T-cell (primary cell): ENCODE data around the gene LDLRAD4. TPM values are rescaled to one million over a fixed set of nuclear protein-coding genes. Genes with fewer than 3 reads are reported as not detected.

Source experiments
- ATAC-seq, 4 experiments: fragments of 200-7000 bp in 3 of 4; fragments of 150-1000 bp in 1 of 4; cut with Tn5 transposase; replicated peaks in 1 of 4; 1 replicate in 3 of 4; 2 replicates in 1 of 4; pipeline ENCODE4 v1.10.0; 2021; ENCODE audit warnings: moderate library complexity in 3 of 4, mild to moderate bottlenecking in 2 of 4, moderate number of reproducible peaks in 1 of 4
- CTCF ChIA-PET, 2 donors: fragments of 300-600 bp; sonication (Branson Sonifier 250); formaldehyde crosslinking; loops; one replicate each; lab custom pipeline; 2022; ENCODE audit warnings: antibody characterized with exemption in 2 of 2; lab: Charles Lee
- POLR2A ChIA-PET, 2 donors: fragments of 300-600 bp; sonication (Branson Sonifier 250); formaldehyde crosslinking; loops; one replicate each; lab custom pipeline; 2022; ENCODE audit warnings: antibody characterized with exemption in 2 of 2; lab: Charles Lee
- DNase-seq, 35 experiments: peaks; one replicate each; pipeline versions ENCODE4 v3.0.0 to v3.0.0-alpha.2; 2013 to 2023
- H3K27ac ChIP-seq: one replicate; pipeline ENCODE4 v1.5.1; 2013; ENCODE audit warnings: low read length
- H3K27me3 ChIP-seq, 2 experiments: replicated peaks in 1 of 2; 1 replicate in 1 of 2; 2 replicates in 1 of 2; pipeline versions ENCODE4 v1.6.1 to v1.7.0; 2013; ENCODE audit warnings: low read length in 1 of 2, mixed read lengths in 1 of 2; ENCODE audit not compliant: control insufficient read depth in 2 of 2, insufficient read depth in 2 of 2; ENCODE audit errors: extremely low read depth in 1 of 2
- H3K36me3 ChIP-seq, 2 donors: 1 replicate in 1 of 2; 2 replicates in 1 of 2; pipeline versions ENCODE4 v1.6.1 to v1.7.0; 2013; ENCODE audit warnings: low read length in 1 of 2; ENCODE audit not compliant: control insufficient read depth in 2 of 2, insufficient read depth in 1 of 2; ENCODE audit errors: extremely low read depth in 1 of 2
- H3K4me1 ChIP-seq, 2 experiments: 1 replicate in 1 of 2; 2 replicates in 1 of 2; pipeline versions ENCODE4 v1.6.1 to v1.7.0; 2013; ENCODE audit warnings: low read length in 2 of 2, mixed read lengths in 1 of 2; ENCODE audit not compliant: insufficient read depth in 2 of 2, control insufficient read depth in 1 of 2; ENCODE audit errors: extremely low read depth in 1 of 2
- H3K4me3 ChIP-seq, 2 donors: 1 replicate in 1 of 2; 2 replicates in 1 of 2; pipeline versions ENCODE4 v1.5.1 to v1.7.0; 2013; ENCODE audit warnings: mild to moderate bottlenecking in 2 of 2, low read length in 1 of 2, moderate library complexity in 1 of 2; ENCODE audit not compliant: control insufficient read depth in 1 of 2; ENCODE audit errors: extremely low read depth in 1 of 2
- H3K9me3 ChIP-seq: 2 replicates; pipeline ENCODE4 v1.7.0; 2013
- H3K27ac Mint-ChIP-seq, 2 donors: one replicate each; pipeline ENCODE4 v1.8.0; 2020 to 2021; ENCODE audit warnings: mild to moderate bottlenecking in 2 of 2, mixed read lengths in 2 of 2
- H3K27me3 Mint-ChIP-seq, 2 donors: one replicate each; pipeline ENCODE4 v1.8.0; 2021 to 2022; ENCODE audit warnings: mixed read lengths in 2 of 2
- H3K36me3 Mint-ChIP-seq: one replicate; pipeline ENCODE4 v1.8.0; 2021; ENCODE audit warnings: mixed read lengths
- H3K4me1 Mint-ChIP-seq, 3 donors: one replicate each; pipeline ENCODE4 v1.8.0; 2020 to 2022; ENCODE audit warnings: mixed read lengths in 3 of 3, mild to moderate bottlenecking in 1 of 3
- H3K4me3 Mint-ChIP-seq, 3 donors: one replicate each; pipeline ENCODE4 v1.8.0; 2020 to 2022; ENCODE audit warnings: mild to moderate bottlenecking in 3 of 3, mixed read lengths in 3 of 3, moderate library complexity in 3 of 3
- H3K9me3 Mint-ChIP-seq, 3 donors: one replicate each; pipeline ENCODE4 v1.8.0; 2020 to 2022; ENCODE audit warnings: mixed read lengths in 3 of 3
- WGBS: methylation state at CpG from one replicate; pipeline ENCODE4 v1.1.5; 2013; ENCODE audit warnings: missing lambda C conversion rate; ENCODE audit not compliant: insufficient coverage; 5-methylcytosine and 5-hydroxymethylcytosine counted together
- total RNA-seq, 35 experiments: library from RNA in 6 of 35; stranded (reverse) in 6 of 35; fragments of 120-200 nt in 1 of 35; gene quantifications; one replicate each; pipeline versions ENCODE4 v1.2.1 to v1.2.4 and lab custom pipeline; 2013 to 2026

Gene LDLRAD4
- total RNA-seq, 5 donors from 2014 or later (not counting 1 experiment from before 2014, with no cell fraction given) = 57.6 to 80.8 (median 72.4) TPM

DNA sequence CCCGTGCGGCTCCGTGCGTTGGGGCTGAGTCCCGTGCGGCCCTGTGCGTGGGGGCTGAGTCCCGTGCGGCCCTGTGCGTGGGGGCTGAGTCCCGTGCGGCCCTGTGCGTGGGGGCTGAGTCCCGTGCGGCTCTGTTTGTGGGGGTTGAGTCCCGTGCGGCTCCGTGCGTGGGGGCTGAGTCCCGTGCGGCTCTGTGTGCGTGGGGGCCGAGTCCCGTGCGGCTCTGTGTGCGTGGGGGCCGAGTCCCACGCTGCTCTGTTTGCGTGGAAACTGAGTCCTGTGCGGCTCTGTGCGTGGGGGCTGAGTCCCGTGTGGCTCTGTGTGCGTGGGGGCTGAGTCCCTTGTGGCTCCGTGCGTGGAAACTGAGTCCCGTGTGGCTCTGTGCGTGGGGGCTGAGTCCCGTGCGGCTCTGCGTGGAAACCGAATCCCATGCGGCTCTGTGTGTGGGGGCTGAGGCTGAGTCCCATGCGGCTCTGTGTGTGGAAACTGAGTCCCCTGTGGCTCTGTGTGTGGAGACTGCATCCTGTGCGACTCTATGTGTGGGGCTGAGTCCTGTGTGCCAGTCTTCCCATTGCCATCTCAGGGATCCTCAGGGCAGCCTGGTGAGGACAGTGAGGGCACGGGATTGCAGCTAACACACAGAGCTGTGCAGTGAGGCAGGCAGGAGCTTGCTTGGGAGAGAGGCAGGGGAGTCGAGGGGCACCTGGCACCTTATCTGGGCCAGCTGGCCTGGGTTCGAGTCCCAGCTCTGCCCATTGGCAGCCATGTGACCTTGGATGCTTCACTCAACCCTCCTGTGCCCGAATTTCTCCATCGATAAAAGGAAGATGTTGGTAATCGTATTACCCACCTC lies 44.5 kb downstream of the LDLRAD4 start:
- ATAC-seq = no peak
- ChIA-PET POLR2A (no interaction called here), CTCF (no interaction called here)
- WGBS = 93% methylated on average over 35 of the region's 50 CpGs
- no peak overlapping the region for H3K27ac Mint-ChIP-seq
- no peak for DNase-seq
- peaks cover 0 to 9% of the 10 kb centered on the region in 2 experiments for H3K27me3 ChIP-seq
- no peak overlapping the region for H3K27ac ChIP-seq
- no peak overlapping the region for H3K4me3 ChIP-seq
- no peaks in the 10 kb centered on the region for H3K9me3 Mint-ChIP-seq
- peaks cover 56 to 60% (median 57%) of the 10 kb centered on the region in 3 donors for H3K4me1 Mint-ChIP-seq
- H3K27me3 Mint-ChIP-seq = peaks cover 0 to 2% of the 10 kb centered on the region in 2 donors
- peaks cover 32 to 55% of the 10 kb centered on the region in 2 experiments for H3K4me1 ChIP-seq
- H3K36me3 Mint-ChIP-seq = no peaks in the 10 kb centered on the region
- peak overlapping the region in 1 of 3 donors; percentile 31 for H3K4me3 Mint-ChIP-seq
- H3K9me3 ChIP-seq = no peaks in the 10 kb centered on the region
- no peaks in the 10 kb centered on the region for H3K36me3 ChIP-seq

DNA sequence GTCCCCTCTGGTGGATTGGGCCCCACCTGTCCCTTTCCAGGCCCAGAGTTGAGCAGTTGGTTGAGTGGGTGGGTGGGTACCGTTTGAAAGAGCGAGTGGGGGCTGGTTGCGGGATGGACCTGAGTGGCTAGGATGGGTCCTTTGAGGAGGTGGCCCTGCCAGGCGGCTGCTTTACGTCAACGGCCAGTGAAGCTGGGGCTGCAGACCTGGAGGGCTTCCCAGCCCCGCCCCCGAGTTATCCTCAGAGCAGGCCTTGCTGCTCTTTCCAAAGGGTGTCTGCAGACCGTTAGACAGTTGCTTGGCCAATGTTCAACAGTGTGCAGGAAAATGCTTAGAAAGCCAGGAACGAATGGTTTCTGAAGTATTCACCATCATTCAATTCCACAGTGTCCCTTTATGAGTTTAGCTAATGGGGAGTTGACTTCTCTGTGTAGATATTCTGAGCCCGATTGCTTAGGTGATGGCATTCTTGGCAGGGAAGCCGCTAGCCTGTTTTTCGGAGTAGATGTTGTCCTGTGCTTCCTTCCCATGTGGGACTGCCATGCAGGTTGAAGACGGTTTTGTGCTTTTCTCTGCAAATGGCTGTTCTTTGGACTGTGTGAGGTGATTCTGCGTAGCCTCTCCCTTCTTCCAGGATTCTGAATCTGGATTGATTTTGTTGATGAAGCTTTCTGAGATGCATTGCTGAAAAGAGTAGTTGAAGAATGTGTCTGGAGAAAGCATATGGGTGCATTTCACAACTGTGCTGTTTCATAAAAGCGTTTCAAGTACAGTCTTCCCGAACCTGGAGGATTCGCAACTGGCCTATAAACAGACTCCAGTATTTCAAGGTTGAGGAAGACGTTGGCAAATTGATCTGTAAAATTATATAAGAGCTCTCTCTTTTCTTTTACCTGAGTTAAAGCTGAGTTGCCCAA lies 45.8 kb downstream of the LDLRAD4 start:
- Mint-ChIP-seq H3K9me3 (no peaks in the 10 kb centered on the region), H3K4me1 (peaks cover 68 to 72% (median 70%) of the 10 kb centered on the region in 3 donors), H3K36me3 (no peaks in the 10 kb centered on the region), H3K27ac (peak overlapping the region; percentile 29 to 85), H3K27me3 (peaks cover 0 to 2% of the 10 kb centered on the region in 2 donors), H3K4me3 (peak overlapping the region in 1 of 3 donors; percentile 18)
- Histone ChIP-seq H3K4me3 (no peak overlapping the region), H3K36me3 (no peaks in the 10 kb centered on the region), H3K4me1 (peaks cover 36 to 58% of the 10 kb centered on the region in 2 experiments), H3K27me3 (peaks cover 0 to 9% of the 10 kb centered on the region in 2 experiments), H3K27ac (no peak overlapping the region), H3K9me3 (no peaks in the 10 kb centered on the region)
- ChIA-PET POLR2A (no interaction called here), CTCF (no interaction called here)
- DNase-seq = no peak
- no peak for ATAC-seq
- WGBS = 89% methylated on average over 16 of the region's 19 CpGs

DNA sequence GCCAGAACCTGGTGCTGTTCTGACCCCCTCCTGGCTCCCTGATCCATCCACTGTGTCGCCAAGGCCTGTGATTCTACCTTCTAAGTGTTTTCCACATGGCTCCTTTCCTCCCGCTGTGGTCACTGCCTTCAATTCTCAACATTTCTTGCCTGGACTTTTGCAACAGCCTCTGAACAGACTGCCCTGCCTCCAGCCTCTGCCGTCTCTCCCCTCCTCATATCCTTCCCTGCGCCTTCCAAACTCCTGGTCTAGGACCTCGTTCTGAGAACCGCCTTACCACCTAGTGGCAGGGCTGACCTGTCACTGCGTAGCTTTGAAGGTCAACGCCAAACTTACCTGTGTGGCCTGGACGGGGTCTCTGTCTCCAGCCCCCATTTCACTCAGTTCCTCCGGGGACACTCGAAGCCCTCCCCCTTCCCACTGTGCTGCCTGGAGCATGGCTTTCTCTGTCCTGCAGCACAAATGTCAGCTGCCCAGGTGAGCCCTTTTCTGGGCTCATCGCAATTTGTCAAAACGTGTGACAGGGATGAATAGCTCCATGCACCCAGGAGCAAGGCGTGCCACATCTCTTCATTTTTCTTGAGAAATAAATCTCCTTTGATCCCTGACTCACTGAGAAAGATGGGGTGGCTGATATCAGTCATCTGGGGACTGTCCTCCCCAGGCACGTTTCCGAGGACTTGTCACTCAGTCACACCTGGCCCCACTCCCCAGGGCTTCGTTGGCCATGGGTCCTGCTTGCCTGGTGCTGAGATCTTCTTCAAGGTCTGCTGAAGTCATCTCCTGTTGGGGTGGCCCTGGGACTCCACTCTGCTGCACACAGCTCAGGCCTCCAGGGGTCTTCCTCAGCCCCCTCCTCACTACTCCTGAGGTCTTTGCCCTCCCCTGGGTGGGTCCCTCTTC lies 46.7 kb downstream of the LDLRAD4 start:
- Histone ChIP-seq H3K27ac (no peak overlapping the region), H3K4me3 (peak overlapping the region in 1 of 2 donors; percentile 20), H3K27me3 (peaks cover 0 to 12% of the 10 kb centered on the region in 2 experiments), H3K9me3 (no peaks in the 10 kb centered on the region), H3K36me3 (no peaks in the 10 kb centered on the region), H3K4me1 (peaks cover 37 to 59% of the 10 kb centered on the region in 2 experiments)
- CTCF ChIA-PET = interaction anchor here in 1 of 2 donors (0.6 kb wide), 1 partner anchor 275 kb away, joined by 3 read pairs; no protein-coding TSS in a partner anchor
- DNase-seq (no peak), ATAC-seq (no peak)
- H3K27ac Mint-ChIP-seq = peak overlapping the region; percentile 85 to 88
- POLR2A ChIA-PET = interaction anchor here in 1 of 2 donors (0.6 kb wide), 1 partner anchor 48 kb away, joined by 14 read pairs; no protein-coding TSS in a partner anchor
- H3K36me3 Mint-ChIP-seq = no peaks in the 10 kb centered on the region
- peaks cover 69 to 74% (median 72%) of the 10 kb centered on the region in 3 donors for H3K4me1 Mint-ChIP-seq
- H3K27me3 Mint-ChIP-seq = peaks cover 0 to 2% of the 10 kb centered on the region in 2 donors
- H3K4me3 Mint-ChIP-seq = peak overlapping the region; percentile 53 to 72 (median 66)
- H3K9me3 Mint-ChIP-seq = no peaks in the 10 kb centered on the region
- WGBS = 83% methylated on average over 16 of the region's 17 CpGs

DNA sequence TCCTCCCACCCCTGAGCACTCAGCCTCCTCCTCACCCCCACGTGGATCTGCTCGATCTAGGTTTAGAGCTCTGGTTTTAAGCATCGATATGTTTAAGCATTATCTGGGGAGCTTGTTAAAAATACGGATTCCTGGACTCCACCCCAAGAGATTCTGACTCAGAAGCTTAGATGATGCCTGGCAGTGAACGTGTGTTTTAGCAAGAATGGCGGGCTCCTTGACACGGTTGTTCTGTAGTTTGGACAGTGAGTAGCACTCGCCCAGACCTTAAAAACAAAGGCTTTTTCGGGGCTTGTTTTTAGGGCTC lies 47.3 kb downstream of the LDLRAD4 start:
- Mint-ChIP-seq H3K27ac (peak overlapping the region; percentile 85 to 88), H3K4me3 (peak overlapping the region; percentile 53 to 72 (median 66)), H3K36me3 (peaks cover 5% of the 10 kb centered on the region), H3K4me1 (peaks cover 67 to 74% (median 68%) of the 10 kb centered on the region in 3 donors), H3K9me3 (no peaks in the 10 kb centered on the region), H3K27me3 (peaks cover 0 to 2% of the 10 kb centered on the region in 2 donors)
- Histone ChIP-seq H3K36me3 (no peaks in the 10 kb centered on the region), H3K27me3 (peaks cover 0 to 12% of the 10 kb centered on the region in 2 experiments), H3K27ac (peak overlapping the region; percentile 69), H3K9me3 (no peaks in the 10 kb centered on the region), H3K4me3 (peak overlapping the region; percentile 20 to 25), H3K4me1 (peaks cover 31 to 53% of the 10 kb centered on the region in 2 experiments)
- ChIA-PET CTCF (no interaction called here), POLR2A (interaction anchor here (0.5 to 1.3 kb wide), 3 partner anchors 48 to 272 kb away, joined by 3 to 14 read pairs (median 8); no protein-coding TSS in a partner anchor)
- no peak for DNase-seq
- no peak for ATAC-seq
- 60% methylated on average over 4 of the region's 9 CpGs for WGBS

DNA sequence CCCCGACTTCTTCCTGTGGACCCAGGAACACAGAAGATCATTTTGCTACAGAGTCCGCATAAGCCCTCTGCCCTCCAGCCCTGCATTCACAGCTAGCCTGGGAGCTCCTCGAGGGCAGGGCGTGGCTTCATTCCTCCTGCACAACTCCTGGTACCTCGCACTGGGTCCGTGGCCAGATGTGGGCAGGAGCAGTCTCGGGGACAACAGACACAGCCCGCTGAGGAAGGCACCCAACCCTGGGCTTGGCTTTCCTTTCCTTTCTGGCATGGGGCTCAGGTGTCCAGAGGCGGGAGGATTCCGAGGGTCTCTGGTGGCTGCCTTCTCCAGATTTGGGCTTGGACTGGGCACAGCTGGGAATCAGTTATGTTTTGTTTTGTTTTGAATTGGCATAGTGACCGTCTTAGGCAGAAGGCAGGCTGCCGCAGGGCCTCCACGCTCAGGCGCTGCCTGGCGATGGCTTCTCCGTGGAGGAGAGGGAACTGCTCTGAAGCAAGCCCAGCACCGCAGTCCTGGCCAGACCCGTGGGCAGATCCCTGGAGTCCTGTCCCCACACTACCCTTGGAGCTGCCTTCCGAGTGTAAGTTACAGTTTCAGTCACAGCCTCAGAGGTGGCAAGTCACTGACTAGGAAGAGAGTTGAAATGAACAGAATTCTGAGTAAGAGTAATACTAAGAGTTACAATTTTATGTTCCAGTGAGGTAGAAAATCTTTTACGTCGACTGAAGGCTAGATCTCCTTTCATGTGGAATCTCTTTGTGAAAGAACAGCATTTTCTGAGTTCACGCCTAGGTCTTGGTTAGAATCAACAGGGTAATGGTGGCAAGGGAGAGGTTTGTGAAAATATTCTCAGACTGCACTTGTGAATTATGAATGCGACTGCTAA lies 47.9 kb downstream of the LDLRAD4 start:
- H3K4me3 ChIP-seq = peak overlapping the region; percentile 20 to 25
- H3K36me3 ChIP-seq = no peaks in the 10 kb centered on the region
- Mint-ChIP-seq H3K4me3 (peak overlapping the region; percentile 53 to 72 (median 66)), H3K9me3 (no peaks in the 10 kb centered on the region), H3K4me1 (peaks cover 61 to 68% (median 63%) of the 10 kb centered on the region in 3 donors), H3K36me3 (peaks cover 5% of the 10 kb centered on the region), H3K27ac (peak overlapping the region; percentile 85 to 88), H3K27me3 (peaks cover 0 to 2% of the 10 kb centered on the region in 2 donors)
- WGBS = 33% methylated on average over 15 of the region's 23 CpGs
- H3K9me3 ChIP-seq = no peaks in the 10 kb centered on the region
- ChIA-PET POLR2A (interaction anchor here (0.5 to 1.3 kb wide), 2 partner anchors 198 to 272 kb away, joined by 3 to 8 read pairs; no protein-coding TSS in a partner anchor), CTCF (no interaction called here)
- peaks cover 0 to 12% of the 10 kb centered on the region in 2 experiments for H3K27me3 ChIP-seq
- peak overlapping the region; percentile 69 for H3K27ac ChIP-seq
- DNase-seq (peak in 4 of 35 experiments; percentile 22 to 53 (median 32)), ATAC-seq (peak; percentile 47 to 77 (median 55))
- peaks cover 26 to 49% of the 10 kb centered on the region in 2 experiments for H3K4me1 ChIP-seq
